ENCODE measurements around the gene RAET1L.

DNA sequence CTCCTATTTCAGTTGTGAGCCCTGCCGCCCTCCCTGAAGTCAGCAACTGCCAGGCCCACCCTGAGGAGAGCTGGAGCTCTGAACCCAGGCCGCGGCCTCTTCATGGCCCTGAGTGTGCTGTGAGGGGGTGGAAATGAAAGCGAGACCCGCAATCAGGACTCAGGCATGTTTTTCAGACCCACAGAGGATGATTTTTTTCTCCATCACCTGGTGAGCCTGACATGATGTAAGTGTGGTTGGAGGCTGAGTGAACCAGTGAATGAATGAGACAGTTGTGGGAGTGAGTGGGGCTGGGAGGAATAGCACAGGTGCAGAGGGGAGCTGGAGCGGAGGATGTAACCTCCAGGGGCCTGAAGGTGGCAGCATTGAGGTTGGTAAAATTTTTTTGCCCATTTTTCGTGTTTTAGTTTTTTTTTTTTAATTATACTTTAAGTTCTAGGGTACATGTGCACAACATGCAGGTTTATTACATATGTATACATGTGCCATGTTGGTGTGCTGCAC is 18.3 kb downstream of the RAET1L start:
- TF ChIP-seq, protein P1, sequence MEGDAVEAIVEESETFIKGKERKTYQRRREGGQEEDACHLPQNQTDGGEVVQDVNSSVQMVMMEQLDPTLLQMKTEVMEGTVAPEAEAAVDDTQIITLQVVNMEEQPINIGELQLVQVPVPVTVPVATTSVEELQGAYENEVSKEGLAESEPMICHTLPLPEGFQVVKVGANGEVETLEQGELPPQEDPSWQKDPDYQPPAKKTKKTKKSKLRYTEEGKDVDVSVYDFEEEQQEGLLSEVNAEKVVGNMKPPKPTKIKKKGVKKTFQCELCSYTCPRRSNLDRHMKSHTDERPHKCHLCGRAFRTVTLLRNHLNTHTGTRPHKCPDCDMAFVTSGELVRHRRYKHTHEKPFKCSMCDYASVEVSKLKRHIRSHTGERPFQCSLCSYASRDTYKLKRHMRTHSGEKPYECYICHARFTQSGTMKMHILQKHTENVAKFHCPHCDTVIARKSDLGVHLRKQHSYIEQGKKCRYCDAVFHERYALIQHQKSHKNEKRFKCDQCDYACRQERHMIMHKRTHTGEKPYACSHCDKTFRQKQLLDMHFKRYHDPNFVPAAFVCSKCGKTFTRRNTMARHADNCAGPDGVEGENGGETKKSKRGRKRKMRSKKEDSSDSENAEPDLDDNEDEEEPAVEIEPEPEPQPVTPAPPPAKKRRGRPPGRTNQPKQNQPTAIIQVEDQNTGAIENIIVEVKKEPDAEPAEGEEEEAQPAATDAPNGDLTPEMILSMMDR (optimal IDR thresholded peaks at IDR 0.05 in 1 of 3, IDR thresholded peaks at IDR 0.05 in 1 of 3, conservative IDR thresholded peaks at IDR 0.05 in 1 of 3; ENCODE audit: extremely low read depth in 1 of 3, insufficient read depth in 2 of 3, low read length in 3 of 3), result peak; percentile 39 to 65 (median 43)
- TF ChIP-seq EZH2 (IDR thresholded peaks at IDR 0.05; ENCODE audit: low read length), result no peak
